Measurements from ENCODE around the gene USP4.
A peak's percentile ranks its signal among the peaks of the same experiment; 100 is the strongest.
"Not testable (repeated sequence)": the region's sequence is repeated elsewhere in the genome, so short reads cannot be mapped to it uniquely, and the experiment has no call there.

USP4 gene

GRCh38 chr3:49333091-49333490, 6.8 kb downstream of the USP4 start:
- no peak for TF ChIP-seq CTCF (conservative IDR thresholded peaks at IDR 0.05; ENCODE audit: low read length)
- H3K4me3 ChIP-seq (ENCODE audit: low read length): no peak overlapping the region

DNA sequence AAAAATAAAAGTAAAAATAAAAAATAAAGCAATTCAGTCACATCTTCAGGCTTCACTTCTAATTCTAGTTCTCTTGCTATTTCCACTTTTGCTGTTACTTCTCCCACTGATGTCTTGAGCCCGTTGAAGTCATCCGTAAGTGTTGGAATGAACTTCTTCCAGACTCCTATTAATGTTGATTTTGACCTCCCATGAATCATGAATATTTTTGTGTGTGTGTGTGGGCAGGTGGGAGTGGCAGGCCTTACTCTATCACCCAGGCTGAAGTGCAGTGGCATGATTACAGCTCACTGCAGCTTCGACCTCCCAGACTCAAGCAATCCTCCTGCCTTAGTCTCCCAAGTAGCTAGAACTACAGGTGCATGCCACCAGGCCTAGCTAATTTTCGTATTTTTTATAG, 10.7 kb downstream of the USP4 start:
- TF ChIP-seq CTCF (conservative IDR thresholded peaks at IDR 0.05; ENCODE audit: low read length): no peak
- DNase-seq (ENCODE audit: low read depth): no peak
- H3K4me3 ChIP-seq (ENCODE audit: low read length): no peak overlapping the region

More at GRCh38 chr3:49333091-49333490, 6.8 kb downstream of the USP4 start:
- DNase-seq (ENCODE audit: low read depth): peak; percentile 51

- DNase-seq (ENCODE audit: low read depth); H3K4me3 ChIP-seq (ENCODE audit: low read length): not testable (repeated sequence)
These were observed 11.5 kb downstream of the USP4 start for GRCh38 chr3:49328350-49328749.

- DNase-seq (ENCODE audit: low read depth): no peak
- TF ChIP-seq CTCF (conservative IDR thresholded peaks at IDR 0.05; ENCODE audit: low read length): no peak; the same call in 1 of the 2 replicates
- H3K4me3 ChIP-seq (ENCODE audit: low read length): no peak overlapping the region
These were observed 12.4 kb downstream of the USP4 start for GRCh38 chr3:49327485-49327884.

GRCh38 chr3:49324768-49325167, 15.1 kb downstream of the USP4 start:
- H3K4me3 ChIP-seq (ENCODE audit: low read length): no peak overlapping the region
- no peak for TF ChIP-seq CTCF (conservative IDR thresholded peaks at IDR 0.05; ENCODE audit: low read length)
- no peak for DNase-seq (ENCODE audit: low read depth)

GRCh38 chr3:49316696-49317457, 23.0 kb downstream of the USP4 start:
- no peak for DNase-seq (ENCODE audit: low read depth)
- H3K4me3 ChIP-seq (ENCODE audit: low read length): no peak overlapping the region
- no peak for TF ChIP-seq CTCF (conservative IDR thresholded peaks at IDR 0.05; ENCODE audit: low read length)

GRCh38 chr3:49313896-49314688, 25.8 kb downstream of the USP4 start:
- no peak for DNase-seq (ENCODE audit: low read depth)
- no peak for TF ChIP-seq CTCF (conservative IDR thresholded peaks at IDR 0.05; ENCODE audit: low read length)
- no peak overlapping the region for H3K4me3 ChIP-seq (ENCODE audit: low read length)
